NCI-H510A (cell line): ENCODE data around the gene CADM4.
"Not testable (repeated sequence)": the region's sequence is repeated elsewhere in the genome, so short reads cannot be mapped to it uniquely, and the experiment has no call there.

Experiments
- DNase-seq: peaks from one replicate; lab custom pipeline; 2025; lab: John Stamatoyannopoulos, UW

The CADM4 gene, protein sequence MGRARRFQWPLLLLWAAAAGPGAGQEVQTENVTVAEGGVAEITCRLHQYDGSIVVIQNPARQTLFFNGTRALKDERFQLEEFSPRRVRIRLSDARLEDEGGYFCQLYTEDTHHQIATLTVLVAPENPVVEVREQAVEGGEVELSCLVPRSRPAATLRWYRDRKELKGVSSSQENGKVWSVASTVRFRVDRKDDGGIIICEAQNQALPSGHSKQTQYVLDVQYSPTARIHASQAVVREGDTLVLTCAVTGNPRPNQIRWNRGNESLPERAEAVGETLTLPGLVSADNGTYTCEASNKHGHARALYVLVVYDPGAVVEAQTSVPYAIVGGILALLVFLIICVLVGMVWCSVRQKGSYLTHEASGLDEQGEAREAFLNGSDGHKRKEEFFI

DNA sequence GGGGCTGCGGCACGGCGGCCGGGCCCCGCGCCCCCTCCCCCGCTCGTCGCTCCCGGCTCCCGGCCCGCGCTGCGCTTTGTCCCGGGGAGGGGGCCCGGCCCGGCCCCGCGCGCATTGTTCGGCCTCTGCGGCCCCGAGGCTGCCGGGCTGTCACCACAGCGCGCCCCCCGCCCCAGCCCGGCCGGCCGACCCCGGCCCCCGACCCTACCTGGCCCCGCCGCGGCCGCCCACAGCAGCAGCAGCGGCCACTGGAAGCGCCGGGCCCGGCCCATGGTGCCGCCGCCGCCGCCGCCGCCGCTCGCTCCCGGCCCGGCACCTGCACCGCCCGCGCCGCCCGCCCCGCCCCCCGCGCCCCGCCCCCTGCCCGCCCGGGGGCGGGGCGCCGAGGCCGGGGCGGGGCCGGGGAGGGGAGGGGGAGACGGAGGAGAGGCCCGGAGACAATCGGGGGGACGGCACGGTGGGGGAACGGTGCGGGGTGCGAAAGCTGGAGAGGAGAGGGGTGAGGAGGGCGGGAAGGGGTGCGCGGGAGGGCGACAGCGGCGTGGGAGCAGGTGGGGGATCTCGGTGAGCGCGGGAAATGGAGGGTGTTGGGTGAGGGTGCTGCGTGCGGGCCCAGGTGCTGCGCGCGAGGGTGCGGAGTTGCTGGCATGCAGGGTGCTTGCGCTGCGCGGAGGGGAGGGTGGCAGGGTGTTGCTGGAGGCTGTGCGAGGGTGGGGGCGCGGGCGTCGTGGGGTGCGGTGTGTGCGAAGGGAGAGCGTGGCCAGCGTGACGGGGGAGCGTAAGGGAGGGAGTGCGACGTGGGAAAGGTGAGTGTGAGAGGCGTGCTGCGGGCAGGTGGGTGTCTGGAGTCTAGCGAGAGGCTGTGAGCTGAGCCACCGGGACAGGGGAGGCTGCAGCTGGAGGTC is at the start of gene CADM4:
Gene CADM4, minus strand, starts transcription at position 332 of the 905 bp plus-strand sequence. Its CDS starts 60 bp downstream, at position 272.
- DNase-seq: no peak

DNA sequence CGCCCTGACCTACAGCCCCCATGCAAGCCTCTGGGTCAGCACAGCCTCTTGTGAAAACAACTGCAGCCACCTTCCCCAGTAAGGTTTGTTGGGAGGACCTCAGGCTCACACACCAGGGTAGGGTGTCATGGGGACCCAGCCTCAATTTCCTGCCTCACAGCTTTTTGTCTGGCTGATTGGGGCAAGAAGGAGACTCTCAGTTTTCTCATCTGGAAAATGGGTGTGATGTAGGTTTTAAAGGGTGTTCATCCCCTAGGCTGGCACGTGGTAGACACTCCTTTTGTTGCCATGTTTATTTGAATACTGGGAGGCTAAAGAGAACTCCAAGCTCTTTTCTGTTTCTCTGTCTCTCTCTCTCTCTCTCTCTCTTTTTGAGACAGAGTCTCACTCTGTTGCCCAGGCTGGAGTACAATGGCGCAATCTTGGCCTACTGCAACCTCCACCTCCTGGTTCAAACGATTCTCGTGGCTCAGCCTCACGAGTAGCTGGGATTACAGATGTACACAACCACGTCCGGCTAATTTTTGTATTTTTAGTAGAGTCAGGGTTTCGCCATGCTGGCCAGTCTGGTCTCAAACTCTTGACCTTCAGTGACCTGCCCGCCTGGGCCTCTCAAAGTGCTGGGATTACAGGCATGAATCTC is 48.5 kb upstream of the CADM4 start:
- no peak for DNase-seq

DNA sequence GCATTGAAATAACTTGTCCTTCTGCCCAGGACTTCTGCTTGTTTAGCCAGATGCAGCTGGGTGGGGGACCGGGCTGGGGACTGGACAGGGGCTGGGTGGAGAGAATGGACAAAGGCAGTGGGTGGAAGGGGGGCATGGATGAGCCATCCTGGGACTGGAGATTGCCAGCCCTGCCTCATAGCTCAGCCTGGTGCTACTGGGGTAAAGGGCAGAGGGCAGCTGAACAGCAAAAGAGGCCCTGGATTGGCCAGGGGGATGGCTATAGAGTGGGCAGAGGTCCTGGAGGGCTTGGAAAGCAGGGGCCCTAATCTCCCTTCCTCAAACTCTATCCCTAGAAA is 48.0 kb upstream of the CADM4 start:
- DNase-seq: no peak

DNA sequence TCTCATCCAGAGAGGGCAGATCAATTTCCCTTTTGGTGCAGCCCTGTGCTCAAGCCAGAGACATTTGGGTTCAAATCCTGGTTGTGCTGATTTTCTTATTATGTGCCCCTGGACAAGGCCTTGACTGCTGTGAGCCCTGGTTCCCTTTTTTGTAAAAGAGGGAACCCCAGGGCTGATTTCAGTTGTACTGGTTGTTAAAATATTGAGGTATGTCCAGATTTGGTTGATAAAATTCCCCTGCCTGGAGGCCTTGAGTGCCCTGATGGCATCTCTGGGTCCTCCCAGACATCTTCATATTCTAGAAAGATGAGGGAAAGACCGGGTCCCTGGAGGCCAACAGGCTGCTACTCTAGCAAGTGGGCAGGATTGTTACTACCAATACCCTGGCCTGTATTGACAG is 44.7 kb upstream of the CADM4 start:
- DNase-seq: no peak

DNA sequence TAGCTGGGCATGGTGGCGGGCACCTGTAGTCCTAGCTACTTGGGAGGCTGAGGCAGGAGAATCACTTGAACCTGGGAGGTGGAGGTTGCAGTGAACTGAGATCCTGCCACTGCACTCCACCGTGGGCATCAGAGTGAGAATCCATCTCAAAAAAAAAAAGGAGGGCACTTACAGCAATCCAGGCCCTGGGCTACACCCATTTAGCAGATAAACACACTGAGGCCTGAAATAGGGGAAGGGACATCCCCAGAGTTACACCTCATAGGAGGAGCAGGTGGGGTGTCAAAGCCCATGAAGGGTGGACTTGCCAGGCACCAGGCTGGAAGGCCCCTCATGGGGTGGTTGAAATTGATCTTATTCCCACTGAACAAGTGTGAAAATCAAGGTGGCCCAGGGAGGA is 44.3 kb upstream of the CADM4 start:
- no peak for DNase-seq

DNA sequence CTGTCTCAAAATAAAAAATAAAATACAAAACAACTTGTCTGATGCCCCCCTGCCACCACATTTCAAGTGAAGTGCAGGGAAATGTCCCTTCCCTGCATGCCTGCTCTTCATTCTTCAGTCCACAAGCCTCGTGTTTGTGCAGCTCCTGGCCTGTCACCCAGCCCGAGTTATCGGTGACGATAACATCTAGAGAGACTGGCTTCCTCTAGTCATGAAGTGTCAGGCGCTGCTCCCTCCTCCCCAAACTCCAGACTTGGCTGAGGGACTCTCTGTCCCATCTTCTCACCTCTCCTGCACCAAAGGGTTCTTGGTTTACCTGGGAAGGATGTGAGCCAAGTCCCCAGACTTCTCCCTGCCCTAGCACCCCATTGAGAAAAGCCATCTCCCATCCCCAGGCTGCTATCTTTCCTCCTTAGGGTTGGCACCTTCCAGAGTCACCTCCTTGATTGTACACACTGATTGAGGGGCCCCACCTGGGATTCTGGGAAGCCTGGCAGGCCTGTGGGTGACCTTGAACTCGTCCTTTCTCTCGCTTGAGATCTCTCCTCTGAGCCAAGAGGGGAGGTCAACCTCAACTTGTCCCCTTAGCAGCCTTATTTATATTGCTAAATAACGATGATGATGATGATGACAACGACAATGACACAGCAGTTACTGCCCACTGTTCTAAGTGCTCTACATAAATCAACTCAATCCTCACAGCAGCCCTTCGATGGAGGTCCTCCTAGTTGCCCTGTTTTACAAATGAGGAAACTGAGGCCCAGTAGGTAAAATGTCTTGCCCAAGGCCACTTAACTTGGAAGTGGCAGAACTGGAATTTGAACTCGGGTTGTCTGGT is 43.4 kb upstream of the CADM4 start:
- DNase-seq: no peak

DNA sequence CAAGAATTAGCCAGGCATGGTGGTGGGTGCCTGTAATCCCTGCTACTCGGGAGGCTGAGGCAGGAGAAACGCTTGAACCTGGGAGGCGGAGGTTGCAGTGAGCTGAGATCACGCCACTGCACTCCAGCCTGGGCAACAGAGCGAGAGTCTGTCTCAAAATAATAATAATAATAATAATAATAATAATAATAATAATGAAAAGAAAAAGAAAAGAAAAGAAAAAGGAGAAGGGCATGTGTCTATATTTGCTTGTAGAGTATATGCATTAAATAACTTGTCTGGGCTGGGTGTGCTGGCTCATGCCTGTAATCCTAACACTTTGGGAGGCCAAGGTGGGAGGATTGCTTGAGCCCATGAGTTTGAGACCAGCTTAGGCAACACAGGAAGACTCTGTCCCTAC is 42.6 kb upstream of the CADM4 start:
- not testable (repeated sequence) for DNase-seq

DNA sequence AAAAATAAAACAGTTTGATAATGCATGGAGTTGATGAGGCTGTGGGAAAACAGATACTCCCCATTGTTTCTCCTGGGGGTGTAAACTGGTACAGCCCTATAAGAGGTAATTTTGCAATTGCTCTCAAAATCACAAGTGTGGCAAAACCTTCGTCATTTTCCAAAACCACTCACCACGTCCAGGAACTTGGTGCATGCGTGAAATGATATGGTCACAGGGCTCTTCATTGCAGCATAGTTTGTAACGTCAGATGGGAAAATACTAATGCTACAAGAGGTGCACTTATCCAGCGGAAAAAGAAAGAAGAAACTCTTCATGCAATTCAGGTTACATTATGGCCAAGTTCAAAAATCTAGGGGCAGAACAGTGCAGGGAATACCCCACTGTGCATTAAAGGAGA is 42.2 kb upstream of the CADM4 start:
- no peak for DNase-seq

DNA sequence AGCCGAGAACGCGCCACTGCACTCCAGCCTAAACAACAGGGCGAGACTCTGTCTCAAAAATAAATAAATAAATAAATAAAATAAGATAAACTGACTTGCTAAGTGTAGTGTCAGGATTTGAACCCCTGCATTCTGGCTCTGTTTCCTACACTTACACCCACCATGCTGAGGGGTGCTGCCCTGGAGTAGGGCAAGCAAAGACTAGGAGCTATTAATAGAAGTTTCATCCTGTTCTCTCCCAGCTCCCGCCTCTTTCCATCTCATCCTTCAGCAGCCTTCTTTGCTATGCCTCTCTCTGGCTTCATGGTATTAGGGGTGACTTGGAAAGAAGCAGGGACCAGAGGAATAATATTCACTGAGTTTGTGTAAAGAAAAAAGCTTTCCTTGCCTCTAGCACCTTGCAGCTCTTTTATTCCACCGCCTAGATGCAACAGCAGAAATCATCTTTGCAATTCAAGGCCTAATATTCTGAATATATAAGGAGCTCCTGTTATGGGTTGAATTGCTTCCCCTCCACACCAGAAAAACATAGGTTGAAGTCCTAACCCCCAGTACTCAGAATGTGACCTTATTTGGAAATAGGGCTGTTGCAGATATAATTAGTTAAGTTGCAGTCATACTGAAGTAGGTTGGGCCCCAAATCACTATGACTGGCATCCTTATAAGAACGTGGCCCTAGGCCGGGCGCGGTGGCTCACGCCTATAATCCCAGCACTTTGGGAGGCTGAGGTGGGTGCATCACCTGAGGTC is 39.0 kb upstream of the CADM4 start:
- DNase-seq: no peak

DNA sequence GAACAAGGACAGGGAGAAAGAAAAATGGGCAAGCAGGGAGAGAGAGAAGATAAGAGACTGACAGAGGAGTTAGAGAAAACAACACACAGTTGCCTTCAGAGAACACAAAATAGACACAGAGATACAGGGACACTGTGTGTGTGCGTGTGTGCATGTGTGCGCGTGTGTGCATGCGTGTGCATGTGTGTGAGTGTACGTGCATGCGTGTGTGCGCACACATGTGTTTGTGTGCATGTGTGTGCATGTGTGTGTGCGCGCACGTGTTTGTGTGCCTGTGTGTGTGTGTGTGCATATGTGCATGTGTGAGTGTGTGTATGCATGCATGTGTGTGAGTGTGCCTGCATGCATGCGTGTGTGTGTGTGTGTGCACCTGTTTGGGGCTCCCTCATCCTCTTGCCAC is 36.3 kb upstream of the CADM4 start:
- DNase-seq: no peak

DNA sequence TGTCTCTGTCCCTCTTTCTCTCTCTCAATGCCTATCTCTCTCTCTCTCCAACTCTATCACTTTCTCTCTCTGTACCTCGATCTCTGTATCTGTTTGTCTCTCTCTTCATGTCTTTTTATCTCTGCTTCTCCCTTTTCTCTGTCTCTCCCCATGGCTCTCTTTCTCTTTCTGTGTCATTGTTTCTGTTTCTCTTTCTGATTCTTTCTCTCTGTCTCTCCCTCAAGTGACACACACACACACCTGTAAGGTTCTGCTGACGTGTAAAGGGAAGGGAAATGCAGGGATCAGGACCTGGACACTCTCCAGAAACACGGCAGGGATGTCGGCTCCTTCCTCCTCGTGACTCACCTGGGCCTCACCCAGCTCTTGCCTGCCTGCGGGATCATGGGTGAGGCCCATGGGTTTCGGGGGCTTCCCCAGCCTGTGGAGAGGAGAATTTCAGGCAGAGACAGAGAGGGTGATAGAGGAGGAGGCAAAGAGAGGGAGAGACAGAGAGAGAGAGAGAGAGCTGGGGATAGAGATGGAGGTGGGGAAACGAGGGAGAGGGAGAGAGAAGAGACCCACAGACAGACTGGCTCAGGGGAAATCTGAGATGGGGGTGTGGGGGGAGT is 35.7 kb upstream of the CADM4 start:
- no peak for DNase-seq

DNA sequence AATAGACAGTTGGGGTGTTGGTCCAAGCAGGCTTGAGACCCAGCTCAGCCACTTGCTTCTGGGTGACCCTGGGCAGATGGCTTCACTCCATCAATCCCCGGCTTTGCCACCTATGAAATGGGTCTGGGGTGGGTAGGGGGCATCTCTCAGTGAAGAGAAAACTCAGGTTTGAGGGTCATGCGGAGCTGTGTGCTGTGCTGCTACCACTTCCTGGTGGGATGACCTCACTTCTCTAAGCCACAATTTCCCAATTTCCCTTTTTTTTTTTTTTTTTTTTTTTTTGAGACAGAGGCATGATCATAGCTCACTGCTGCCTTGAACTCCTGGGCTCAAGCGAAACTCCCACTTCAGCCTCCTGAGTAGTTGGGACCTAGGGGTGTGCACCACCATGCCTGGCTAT is 34.9 kb upstream of the CADM4 start:
- DNase-seq: no peak

DNA sequence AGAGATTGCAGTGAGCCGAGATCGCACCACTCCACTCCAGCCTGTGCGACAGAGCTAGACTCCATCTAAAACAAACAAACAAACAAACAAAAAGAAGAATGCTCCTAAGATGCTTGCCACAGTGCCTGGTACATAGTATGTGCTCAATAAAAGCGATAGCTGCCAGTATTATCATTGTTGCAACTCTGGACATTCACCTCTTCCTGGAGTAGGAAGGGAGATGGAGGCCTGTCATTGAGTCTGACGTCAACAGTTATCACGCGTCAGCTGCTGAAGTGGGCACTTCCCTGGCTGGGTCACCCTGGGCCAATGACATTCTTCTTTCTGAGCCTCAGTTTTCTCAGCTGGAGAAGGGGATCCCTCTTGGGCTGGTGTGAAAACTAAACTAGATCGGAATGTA is 34.5 kb upstream of the CADM4 start:
- no peak for DNase-seq

DNA sequence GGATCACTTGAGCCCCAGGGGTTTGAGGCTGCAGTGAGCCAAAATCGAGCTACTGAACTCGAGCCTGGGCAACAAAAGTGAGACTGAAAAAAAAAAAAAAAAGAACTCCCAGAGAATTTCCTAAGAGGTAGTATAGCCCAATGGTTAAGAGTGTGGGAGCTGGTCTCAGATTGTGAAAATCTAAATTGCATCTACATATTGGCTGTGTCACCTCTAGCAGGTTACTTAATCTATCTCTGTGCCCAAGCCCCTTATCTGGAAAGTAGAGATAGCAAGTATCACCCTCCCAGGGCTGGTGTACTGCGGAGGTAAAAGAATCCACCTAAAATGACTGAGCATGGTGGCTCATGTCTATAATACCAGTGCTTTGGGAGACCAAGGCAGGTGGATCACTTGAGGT is 34.0 kb upstream of the CADM4 start:
- no peak for DNase-seq

DNA sequence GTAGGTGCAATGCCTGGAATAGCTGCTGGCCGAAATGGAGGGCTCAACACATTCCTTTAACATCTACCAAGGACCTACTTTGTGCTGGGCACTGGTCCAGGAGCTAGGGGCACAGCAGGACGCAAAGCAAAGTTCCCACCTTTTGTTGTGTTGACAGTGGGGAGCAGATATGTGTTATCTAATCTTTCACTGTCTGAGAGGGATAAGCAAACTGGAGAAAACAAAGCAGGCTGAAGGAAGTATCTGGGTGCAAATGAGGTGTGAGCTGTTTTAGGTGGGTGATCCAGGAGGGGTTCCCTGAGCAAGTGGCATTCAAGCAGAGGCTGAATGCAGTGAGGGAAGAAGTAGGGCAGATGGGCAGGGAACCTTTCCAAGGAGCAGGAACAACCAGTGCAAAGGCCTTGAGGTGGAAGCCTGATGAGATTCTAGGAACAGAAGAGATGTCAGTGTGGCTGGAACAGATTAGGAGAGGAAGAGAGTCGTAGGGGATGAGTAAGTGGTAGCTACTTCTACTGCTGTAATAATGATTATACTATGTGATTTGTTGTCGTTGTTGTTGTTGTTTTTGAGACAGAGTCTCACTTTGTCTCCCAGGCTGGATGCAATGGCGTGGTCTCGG is 32.5 kb upstream of the CADM4 start:
- no peak for DNase-seq

DNA sequence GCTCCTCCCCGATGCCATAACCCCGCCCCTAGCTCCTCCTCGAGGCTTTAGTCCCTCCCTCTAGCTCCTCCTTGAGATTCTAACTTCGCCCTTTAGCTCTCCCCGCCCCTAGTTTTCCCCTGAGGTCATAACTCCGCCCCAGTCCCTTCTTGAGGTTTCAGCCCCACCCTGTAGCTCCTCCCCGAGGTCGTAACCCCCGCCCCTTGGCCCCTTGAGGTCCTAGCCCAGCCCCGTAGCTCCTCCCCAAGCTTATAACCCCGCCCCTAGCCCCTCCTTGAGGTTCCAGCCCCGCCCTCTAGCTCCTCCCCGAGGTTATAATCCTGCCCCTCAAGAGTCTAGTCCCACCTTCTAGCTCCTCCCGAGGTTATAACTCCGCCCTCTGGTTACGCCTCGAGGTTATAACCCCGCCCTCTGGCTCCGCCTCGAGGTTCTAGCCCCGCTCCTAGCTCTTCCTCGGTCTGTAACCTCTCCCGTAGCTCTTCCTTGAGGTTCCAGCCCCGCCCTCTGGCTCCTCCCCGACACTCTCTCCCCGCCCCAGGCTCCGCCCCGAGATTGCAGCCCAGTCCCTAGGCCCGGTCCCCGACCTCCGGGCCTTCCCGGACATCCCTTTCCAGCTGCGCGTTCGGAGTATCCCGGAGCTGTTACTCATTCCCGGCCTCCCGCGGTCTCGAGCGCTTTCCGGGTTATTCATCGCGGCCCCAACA is 28.9 kb upstream of the CADM4 start:
- DNase-seq: no peak

DNA sequence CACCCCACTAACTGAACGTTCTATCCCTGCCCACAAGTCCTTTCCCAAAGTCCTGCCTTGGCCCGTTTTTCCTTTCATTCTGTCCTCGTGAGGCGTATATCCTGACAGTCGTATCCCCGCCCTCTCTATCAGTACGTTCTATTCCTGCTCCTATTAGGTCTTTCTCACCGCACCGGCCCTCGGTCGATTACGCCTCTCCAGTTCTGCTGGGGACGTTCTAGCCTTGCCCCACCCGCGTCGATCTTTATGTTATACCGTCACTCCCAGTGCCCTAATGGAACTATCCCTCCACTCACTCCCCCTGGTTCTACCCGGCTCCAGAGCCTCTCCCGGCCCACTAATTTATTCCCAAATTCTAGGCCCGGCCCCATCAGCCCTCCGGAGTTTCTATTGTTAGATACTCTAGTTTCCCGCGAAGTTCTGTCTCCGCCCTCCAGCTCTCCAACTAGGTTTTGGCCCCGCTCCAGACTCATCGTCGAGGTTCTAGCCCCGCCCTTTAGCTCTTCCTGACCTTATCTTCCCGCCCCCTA is 28.3 kb upstream of the CADM4 start:
- no peak for DNase-seq

DNA sequence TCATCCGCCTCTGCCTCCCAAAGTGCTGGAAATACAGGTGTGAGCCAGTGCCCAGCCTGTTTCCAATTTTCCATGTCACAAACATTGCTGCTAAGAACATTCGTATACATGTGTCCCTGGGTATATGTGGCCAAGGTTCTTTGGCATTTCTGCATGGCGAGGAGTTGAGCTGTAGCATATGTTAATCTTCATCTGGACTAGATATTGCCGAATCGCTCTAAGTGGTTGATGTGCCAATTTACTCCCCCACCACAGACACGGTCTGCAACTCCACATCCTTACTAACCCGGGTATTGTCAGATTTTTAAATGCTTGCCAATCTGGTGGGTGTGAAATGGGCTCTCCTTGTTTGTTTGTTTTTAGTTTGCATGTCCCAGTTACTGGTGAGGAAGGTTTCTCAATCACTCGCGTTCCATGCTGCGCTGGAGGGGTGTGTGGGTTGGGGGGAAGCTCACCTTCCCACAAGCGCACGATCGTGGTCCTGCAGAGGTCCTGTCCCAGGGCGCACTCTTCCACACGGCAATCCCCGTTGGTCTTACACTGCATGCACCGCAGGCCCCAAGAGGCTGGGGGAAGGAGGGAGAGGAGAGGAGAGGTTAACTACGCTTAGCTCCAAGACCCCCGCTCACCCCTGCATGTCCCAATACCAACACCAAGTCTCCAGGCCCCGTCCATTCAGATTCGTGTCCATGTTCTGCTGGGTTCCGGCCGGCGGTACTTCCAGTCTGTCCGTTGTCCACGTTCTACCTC is 27.7 kb upstream of the CADM4 start:
- DNase-seq: no peak

DNA sequence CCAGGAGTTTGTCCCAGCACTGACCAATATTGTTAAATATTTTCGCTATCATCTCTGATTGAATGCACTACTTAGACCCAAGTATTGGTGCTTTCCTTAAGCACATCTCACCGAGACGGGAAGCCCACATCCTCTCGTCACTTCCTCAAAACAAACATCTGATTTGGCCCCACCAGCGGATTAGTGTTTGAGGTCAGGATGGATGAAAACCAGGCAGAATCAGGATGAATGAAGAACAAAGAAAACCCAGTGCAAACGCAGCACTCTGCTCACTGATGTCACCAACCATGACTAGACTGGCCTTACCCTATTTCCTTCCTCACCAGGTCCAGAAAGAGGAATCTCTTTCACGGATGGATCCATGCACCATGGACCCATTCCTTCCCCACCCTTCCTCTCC is 24.4 kb upstream of the CADM4 start:
- no peak for DNase-seq
